SK-N-SH (cell line): Measurements from ENCODE around the gene CPNE2. TPM values are rescaled to one million over a fixed set of nuclear protein-coding genes. Genes with fewer than 3 reads are reported as not detected.
A peak's percentile ranks its signal among the peaks of the same experiment; 100 is the strongest.

ENCODE experiments used
- CTCF ChIA-PET: fragments of 300-600, 350-600 bp; formaldehyde crosslinking; extraction: SDS; loops from one replicate; lab custom pipeline; 2021; lab: Yijun Ruan, JAX
- POLR2A ChIA-PET: fragments of 350-600 bp; sonication (Branson Sonifier 250); formaldehyde crosslinking; extraction: SDS; loops from one replicate; lab custom pipeline; 2020; ENCODE audit warnings: antibody characterized with exemption, inconsistent platforms; lab: Yijun Ruan, JAX
- DNase-seq: peaks from one replicate; pipeline ENCODE4 v3.0.0; 2012
- H2AFZ ChIP-seq: fragments of 200-600 bp; sonication (generic); 2 replicates; pipeline ENCODE4 v1.8.1; 2016; ENCODE audit warnings: antibody characterized with exemption, mild to moderate bottlenecking, low read depth
- H3F3A ChIP-seq: fragments of 200-600 bp; sonication (generic); replicated peaks from 2 replicates; pipeline ENCODE3; 2016; ENCODE audit warnings: antibody characterized with exemption, mild to moderate bottlenecking; ENCODE audit not compliant: insufficient read depth
- H3K27ac ChIP-seq, 2 experiments: fragments of 200-500 bp in 1 of 2; fragments of 200-600 bp in 1 of 2; sonication (Bioruptor generic) in 1 of 2; sonication (generic), shearing (Covaris generic) in 1 of 2; 2 replicates each; pipeline versions ENCODE4 v1.5.1 to v1.6.1; 2014 to 2016; ENCODE audit warnings: low read depth in 2 of 2, inconsistent platforms in 1 of 2, low read length in 1 of 2, mild to moderate bottlenecking in 1 of 2, mixed read lengths in 1 of 2
- H3K27me3 ChIP-seq: fragments of 200-600 bp; sonication (generic), shearing (Covaris generic); 2 replicates; pipeline ENCODE4 v1.6.1; 2016; ENCODE audit warnings: mixed run types; ENCODE audit not compliant: insufficient read depth
- H3K36me3 ChIP-seq, 2 experiments: fragments of 200-500 bp in 1 of 2; fragments of 200-600 bp in 1 of 2; sonication (Bioruptor generic) in 1 of 2; sonication (generic) in 1 of 2; replicated peaks in 1 of 2; 2 replicates each; pipeline versions ENCODE3 to v1.5.1; 2014 to 2016; ENCODE audit warnings: low read length in 1 of 2, mild to moderate bottlenecking in 1 of 2; ENCODE audit not compliant: insufficient read depth in 2 of 2, control insufficient read depth in 1 of 2
- H3K4me1 ChIP-seq, 2 experiments: fragments of 200-500 bp in 1 of 2; fragments of 200-600 bp in 1 of 2; sonication (Bioruptor generic) in 1 of 2; sonication (generic), shearing (Covaris generic) in 1 of 2; 2 replicates each; pipeline versions ENCODE4 v1.5.1 to v1.6.1; 2014 to 2016; ENCODE audit warnings: low read depth in 1 of 2, low read length in 1 of 2, mixed run types in 1 of 2; ENCODE audit not compliant: insufficient read depth in 2 of 2, control insufficient read depth in 1 of 2
- H3K4me2 ChIP-seq: fragments of 200-600 bp; sonication (generic), shearing (Covaris generic); 2 replicates; pipeline ENCODE4 v1.6.1; 2017; ENCODE audit warnings: mixed run types
- H3K4me3 ChIP-seq, 2 experiments: fragments of 200-500 bp in 1 of 2; fragments of 200-600 bp in 1 of 2; sonication (Bioruptor generic) in 1 of 2; sonication (generic), shearing (Covaris generic) in 1 of 2; 2 replicates each; pipeline versions ENCODE4 v1.5.1 to v1.8.1; 2014 to 2016; ENCODE audit warnings: low read depth in 2 of 2, inconsistent platforms in 1 of 2, low read length in 1 of 2, mild to moderate bottlenecking in 1 of 2, mixed read lengths in 1 of 2, moderate library complexity in 1 of 2
- H3K79me2 ChIP-seq: fragments of 200-600 bp; sonication (generic); 2 replicates; pipeline ENCODE4 v1.8.1; 2017; ENCODE audit warnings: mild to moderate bottlenecking; ENCODE audit not compliant: insufficient read depth
- H3K9ac ChIP-seq: fragments of 200-600 bp; sonication (generic); 2 replicates; pipeline ENCODE4 v1.6.1; 2017; ENCODE audit warnings: mixed run types
- H3K9me2 ChIP-seq: fragments of 200-600 bp; sonication (generic); 2 replicates; pipeline ENCODE4 v1.6.1; 2017; ENCODE audit warnings: mixed run types
- H3K9me3 ChIP-seq: fragments of 200-600 bp; sonication (generic); 2 replicates; pipeline ENCODE4 v1.6.1; 2017; ENCODE audit warnings: mixed run types, mild to moderate bottlenecking, moderate library complexity
- H4K20me1 ChIP-seq: fragments of 200-600 bp; sonication (generic); 2 replicates; pipeline ENCODE4 v1.6.1; 2017; ENCODE audit warnings: mild to moderate bottlenecking, mixed run types; ENCODE audit not compliant: insufficient read depth
- EZH2phosphoT487 ChIP-seq: fragments of 200-600 bp; sonication (generic); IDR thresholded peaks from 2 replicates; pipeline ENCODE4 v1.6.1; 2017; ENCODE audit warnings: low read depth, mixed run types, mild to moderate bottlenecking, antibody characterized with exemption, moderate library complexity, borderline replicate concordance
- FOSL2 ChIP-seq: IDR thresholded peaks from 2 replicates; pipeline ENCODE4 v1.4.0; 2012; ENCODE audit warnings: low read depth, mild to moderate bottlenecking, moderate library complexity, borderline replicate concordance
- GABPA ChIP-seq: IDR thresholded peaks from 2 replicates; pipeline ENCODE4 v1.4.0; 2012; ENCODE audit warnings: low read depth, mild to moderate bottlenecking
- NFIC ChIP-seq: IDR thresholded peaks from 2 replicates; pipeline ENCODE4 v1.4.0; 2012; ENCODE audit warnings: borderline replicate concordance
- PBX3 ChIP-seq: IDR thresholded peaks from 2 replicates; pipeline ENCODE4; 2012
- RAD21 ChIP-seq: IDR thresholded peaks from 2 replicates; pipeline ENCODE4 v1.6.1; 2012; ENCODE audit warnings: mild to moderate bottlenecking, low read length
- REST ChIP-seq: IDR thresholded peaks from 2 replicates; pipeline ENCODE4 v1.6.1; 2012; ENCODE audit warnings: mild to moderate bottlenecking, low read depth, low read length, moderate library complexity
- RFX5 ChIP-seq: IDR thresholded peaks from 2 replicates; pipeline ENCODE4 v1.6.1; 2012; ENCODE audit warnings: mild to moderate bottlenecking, improper control_type of control experiment, low read length
- RXRA ChIP-seq: IDR thresholded peaks from 2 replicates; pipeline ENCODE4 v1.4.0; 2012; ENCODE audit warnings: low read depth, mild to moderate bottlenecking, borderline replicate concordance
- TEAD4 ChIP-seq: IDR thresholded peaks from 2 replicates; pipeline ENCODE4 v1.4.0; 2012; ENCODE audit warnings: mild to moderate bottlenecking, borderline replicate concordance; ENCODE audit not compliant: insufficient read depth
- USF1 ChIP-seq: IDR thresholded peaks from 2 replicates; pipeline ENCODE4 v1.4.0; 2012; ENCODE audit warnings: low read depth, borderline replicate concordance
- WGBS: methylation state at CpG from one replicate; pipeline ENCODE4 v1.1.6; 2017; ENCODE audit warnings: low lambda C conversion rate; 5-methylcytosine and 5-hydroxymethylcytosine counted together
- polyA plus RNA-seq, 3 experiments: library from polyadenylated mRNA; depleted of rRNA; stranded (reverse); fragments of >200 nt; gene quantifications; 2 replicates each; pipeline ENCODE4 v1.2.3, GENCODE V29; 2012

The CPNE2 gene
- polyA plus RNA-seq, 1 of the 3 experiments (the other 2 are of a cell fraction) = 73.0 TPM

DNA sequence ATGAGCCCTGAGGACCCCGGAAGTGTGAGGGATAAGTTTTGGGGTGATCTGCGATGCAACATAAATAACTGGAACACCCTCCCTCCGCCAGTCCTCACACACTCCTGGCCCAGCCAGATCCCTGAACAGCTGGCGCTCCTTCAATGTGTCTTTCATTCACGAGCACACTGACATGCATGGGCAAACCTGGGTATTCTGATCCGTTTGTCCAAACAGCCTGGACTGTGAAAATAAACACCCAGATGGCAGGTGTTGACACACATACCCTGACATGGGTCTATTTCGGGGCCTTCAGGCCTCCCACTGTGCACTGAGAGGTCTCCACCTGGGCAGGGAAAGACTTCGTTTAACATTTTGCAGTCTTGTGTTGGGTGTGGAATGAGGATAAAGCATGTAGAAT is 3.0 kb upstream of the CPNE2 start:
- Histone ChIP-seq H3K4me2 (no peak overlapping the region), H3K27me3 (no peaks in the 10 kb centered on the region), H3K4me1 (peaks cover 12 to 20% of the 10 kb centered on the region in 2 experiments; a peak in 1 of 4 replicates)
- TF ChIP-seq GABPA (no peak), RAD21 (no peak), TEAD4 (no peak), NFIC (no peak), USF1 (no peak), RXRA (no peak)
- TF ChIP-seq, all 33 proteins: peak for 0
- no peaks in the 10 kb centered on the region for H3K36me3 ChIP-seq
- H4K20me1 ChIP-seq = 0 out of 2 replicates have a peak, but pooled peaks cover 6% of the 10 kb centered on the region
- peaks cover 13% of the 10 kb centered on the region; the same call in 1 of the 2 replicates for H3K79me2 ChIP-seq
- 89% methylated on average over 6 of the region's 8 CpGs for WGBS
- H3F3A ChIP-seq = no peaks in the 10 kb centered on the region
- ChIA-PET CTCF (interaction anchor here (1.2 kb wide), 1 partner anchor 125 kb away, joined by 3 read pairs; no protein-coding TSS in a partner anchor), POLR2A (interaction anchor here (0.6 kb wide), 1 partner anchor 204 kb away, joined by 3 read pairs; no protein-coding TSS in a partner anchor)
- no peak overlapping the region for H3K9ac ChIP-seq
- no peak for DNase-seq
- H3K9me3 ChIP-seq = no peaks in the 10 kb centered on the region
- H3K4me3 ChIP-seq = no peak overlapping the region
- H2AFZ ChIP-seq = no peak overlapping the region
- H3K9me2 ChIP-seq = no peaks in the 10 kb centered on the region
- no peak overlapping the region for H3K27ac ChIP-seq

DNA sequence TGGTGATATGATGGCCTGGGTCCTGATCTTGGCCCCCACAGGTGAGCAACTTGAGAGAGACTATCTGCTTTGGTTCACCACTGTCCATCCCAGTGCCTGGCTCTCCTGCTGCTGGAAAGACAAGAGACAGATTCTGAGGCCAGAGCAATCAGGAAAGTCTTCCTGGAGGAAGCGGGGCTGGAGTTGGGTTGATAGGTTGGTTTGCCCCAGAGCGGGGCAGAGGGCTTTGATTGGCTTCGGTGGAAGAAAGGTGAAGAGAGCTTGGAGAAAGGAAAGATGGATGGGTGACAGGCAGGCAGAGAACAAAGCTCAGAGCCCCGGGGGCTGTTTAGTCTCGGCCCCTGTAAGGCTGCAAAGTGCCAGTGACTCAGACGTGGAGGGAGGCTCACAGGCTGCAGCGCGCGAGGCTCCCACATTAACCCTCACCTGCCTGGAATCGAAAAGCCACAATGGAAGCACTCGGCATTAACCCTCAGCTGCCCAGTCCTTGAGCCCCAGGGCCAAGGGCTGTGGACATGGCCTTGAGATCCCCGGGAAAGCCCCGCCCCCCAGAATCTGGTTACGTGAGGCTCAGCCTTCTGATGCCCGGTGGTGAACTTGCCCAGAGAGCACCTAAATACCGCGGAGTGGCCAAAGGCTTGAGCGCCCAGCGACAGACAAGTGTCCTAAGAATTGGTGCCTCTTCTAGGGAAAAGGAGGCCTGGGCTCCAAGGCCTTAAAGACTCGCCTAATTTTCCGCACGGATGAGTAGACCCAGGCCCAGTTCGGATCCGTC is 996 bp upstream of the CPNE2 start:
- WGBS = 15% methylated on average over 18 of the region's 24 CpGs
- POLR2A ChIA-PET = interaction anchor here (3.0 kb wide), 1 partner anchor 11 kb away, joined by 15 read pairs; no protein-coding TSS in a partner anchor
- Histone ChIP-seq H3K9me3 (no peaks in the 10 kb centered on the region), H3K4me1 (peaks cover 12 to 25% of the 10 kb centered on the region in 2 experiments; a peak in 1 of 4 replicates)
- TF ChIP-seq FOSL2 (peak; percentile 4; the same call in 1 of the 2 replicates), RFX5 (no peak), PBX3 (peak; percentile 34; the same call in 1 of the 2 replicates), REST (no peak), EZH2phosphoT487 (no peak)
- TF ChIP-seq, all 33 proteins: peak for 2
- Histone ChIP-seq H3K79me2 (peaks cover 18% of the 10 kb centered on the region; the same call in 1 of the 2 replicates), H3F3A (peaks cover 4% of the 10 kb centered on the region), H2AFZ (peak overlapping the region; percentile 97), H3K9me2 (no peaks in the 10 kb centered on the region), H4K20me1 (0 out of 2 replicates have a peak, but pooled peaks cover 6% of the 10 kb centered on the region), H3K4me3 (peak overlapping the region; percentile 75 to 81), H3K27ac (peak overlapping the region in 1 of 2 experiments; percentile 51; a peak in 1 of 4 replicates), H3K4me2 (peak overlapping the region; percentile 100), H3K9ac (peak overlapping the region; percentile 85), H3K36me3 (no peaks in the 10 kb centered on the region), H3K27me3 (no peaks in the 10 kb centered on the region)
- DNase-seq = peak; percentile 64
- CTCF ChIA-PET = interaction anchor here (0.6 to 3.6 kb wide), 11 partner anchors 12 to 429 kb away, joined by 3 to 67 read pairs (median 7); no protein-coding TSS in a partner anchor
